Tibial nerve (tissue), 4 donors: ENCODE data around the gene FCER1G.

Experiments used
- CTCF ChIP-seq, 5 experiments: fragments of 200-600 bp in 3 of 5; fragments of 450-650 bp in 2 of 5; sonication (generic) in 3 of 5; IDR thresholded peaks; one replicate each; pipeline ENCODE4 v1.5.1; 2016 to 2019; ENCODE audit warnings: antibody characterized with exemption in 5 of 5, mild to moderate bottlenecking in 3 of 5, moderate library complexity in 2 of 5
- EP300 ChIP-seq, 2 donors: sonication (generic); formaldehyde crosslinking; IDR thresholded peaks; one replicate each; pipeline ENCODE4 v1.6.1; 2017; ENCODE audit warnings: antibody characterized with exemption in 2 of 2, mild to moderate bottlenecking in 1 of 2
- POLR2A ChIP-seq, 2 donors: fragments of 450-650 bp; IDR thresholded peaks; one replicate each; pipeline ENCODE4 v1.6.1; 2017; ENCODE audit warnings: antibody characterized with exemption in 2 of 2, mild to moderate bottlenecking in 2 of 2, moderate library complexity in 2 of 2

GRCh38 chr1:161225534-161226319 lies 10.6 kb downstream of the FCER1G start, which contains the start of gene TOMM40L:
- TF ChIP-seq POLR2A (IDR thresholded peaks at IDR 0.05) (no peak), CTCF (IDR thresholded peaks at IDR 0.05) (peak; percentile 49 to 74 (median 63)), EP300 (IDR thresholded peaks at IDR 0.05) (peak; percentile 55 to 63)
